ENCODE results near the gene EIF4E1B.

GRCh38 chr5:176588297-176588696 lies 42.2 kb upstream of the EIF4E1B start:
- no peak for TF ChIP-seq CTCF (IDR thresholded peaks at IDR 0.05)
- TF ChIP-seq EP300 (IDR thresholded peaks at IDR 0.05): no peak
